Karpas-422 (cell line): ENCODE data around the gene CCDC152. TPM values are rescaled to one million over a fixed set of nuclear protein-coding genes. Genes with fewer than 3 reads are reported as not detected.

ENCODE experiments used
- DNase-seq: peaks from one replicate; pipeline ENCODE4 v3.0.0-alpha.2; 2015
- H2AFZ ChIP-seq: fragments of 200-600 bp; sonication (generic); 2 replicates; pipeline ENCODE4 v1.6.1; 2014; ENCODE audit warnings: antibody characterized with exemption, low read length, mixed read lengths
- H3K27ac ChIP-seq: fragments of 200-600 bp; sonication (generic); 2 replicates; pipeline ENCODE4 v1.5.1; 2014; ENCODE audit warnings: mild to moderate bottlenecking, low read length, moderate library complexity
- H3K27me3 ChIP-seq: fragments of 200-600 bp; sonication (generic); 2 replicates; pipeline ENCODE4 v1.6.1; 2014; ENCODE audit warnings: low read length, mixed read lengths
- H3K36me3 ChIP-seq: fragments of 200-600 bp; sonication (generic); 2 replicates; pipeline ENCODE4 v1.6.1; 2014; ENCODE audit warnings: low read length, mixed read lengths; ENCODE audit not compliant: insufficient read depth
- H3K4me1 ChIP-seq: fragments of 200-600 bp; sonication (generic); 2 replicates; pipeline ENCODE4 v1.6.1; 2014; ENCODE audit warnings: mild to moderate bottlenecking, low read length, mixed read lengths
- H3K4me2 ChIP-seq: fragments of 200-600 bp; sonication (generic); 2 replicates; pipeline ENCODE4 v1.6.1; 2014; ENCODE audit warnings: low read length, low read depth, mild to moderate bottlenecking; ENCODE audit not compliant: poor library complexity, severe bottlenecking
- H3K4me3 ChIP-seq: fragments of 200-600 bp; sonication (generic); 2 replicates; pipeline ENCODE4 v1.5.1; 2014; ENCODE audit warnings: mild to moderate bottlenecking, antibody characterized with exemption, low read length, mixed read lengths
- H3K79me2 ChIP-seq: fragments of 200-600 bp; sonication (generic); 2 replicates; pipeline ENCODE4 v1.6.1; 2014; ENCODE audit warnings: mild to moderate bottlenecking, low read length, mixed read lengths
- H3K9ac ChIP-seq: fragments of 200-600 bp; sonication (generic); 2 replicates; pipeline ENCODE4 v1.6.0; 2014; ENCODE audit warnings: low read length
- H3K9me2 ChIP-seq: fragments of 200-600 bp; sonication (generic), shearing (Covaris generic); replicated peaks from 2 replicates; pipeline ENCODE4 v1.6.0; 2014; ENCODE audit warnings: mild to moderate bottlenecking, low read length, moderate library complexity; ENCODE audit not compliant: insufficient read depth
- H3K9me3 ChIP-seq: fragments of 300-700, 200-600 bp; sonication (generic); 2 replicates; pipeline ENCODE4 v1.6.1; 2014; ENCODE audit warnings: low read length, mixed read lengths
- H4K20me1 ChIP-seq: fragments of 200-600 bp; sonication (generic); 2 replicates; pipeline ENCODE4 v1.6.1; 2014; ENCODE audit warnings: mild to moderate bottlenecking, antibody characterized with exemption, low read length, low read depth; ENCODE audit not compliant: insufficient read depth
- total RNA-seq: library from RNA; depleted of rRNA; stranded (reverse); fragments of >200 nt; shearing (Covaris generic); gene quantifications from 2 replicates; pipeline ENCODE4 v1.2.3, GENCODE V29; 2014; ENCODE audit warnings: low replicate concordance

CCDC152 gene
- total RNA-seq, 1 experiment from 2014 or later: 20.8 TPM

- Histone ChIP-seq H3K36me3 (no peaks in the 10 kb centered on the region), H4K20me1 (no peaks in the 10 kb centered on the region), H3K9me3 (no peaks in the 10 kb centered on the region), H3K27ac (no peak overlapping the region), H3K9ac (no peak overlapping the region), H3K27me3 (no peaks in the 10 kb centered on the region), H3K4me2 (no peak overlapping the region), H3K79me2 (no peaks in the 10 kb centered on the region), H2AFZ (no peak overlapping the region), H3K9me2 (no peaks in the 10 kb centered on the region), H3K4me1 (no peaks in the 10 kb centered on the region), H3K4me3 (no peak overlapping the region)
- DNase-seq: no peak
Observed at GRCh38 chr5:42804717-42805339, 48.2 kb downstream of the CCDC152 start.

- Histone ChIP-seq H3K4me1 (no peaks in the 10 kb centered on the region), H2AFZ (no peak overlapping the region), H3K9me3 (no peaks in the 10 kb centered on the region), H3K4me3 (no peak overlapping the region), H3K79me2 (no peaks in the 10 kb centered on the region), H3K27me3 (no peaks in the 10 kb centered on the region), H4K20me1 (no peaks in the 10 kb centered on the region), H3K4me2 (no peak overlapping the region), H3K36me3 (no peaks in the 10 kb centered on the region), H3K27ac (no peak overlapping the region), H3K9me2 (no peaks in the 10 kb centered on the region), H3K9ac (no peak overlapping the region)
- no peak for DNase-seq
Observed at GRCh38 chr5:42806004-42806700, 49.5 kb downstream of the CCDC152 start.

GRCh38 chr5:42806701-42807262 is 50.2 kb downstream of the CCDC152 start:
- H3K79me2 ChIP-seq: no peaks in the 10 kb centered on the region

GRCh38 chr5:42807722-42808447 is 51.3 kb downstream of the CCDC152 start:
- Histone ChIP-seq H3K36me3 (no peaks in the 10 kb centered on the region), H3K27me3 (no peaks in the 10 kb centered on the region), H3K4me1 (no peaks in the 10 kb centered on the region), H3K9me3 (no peaks in the 10 kb centered on the region), H3K79me2 (no peaks in the 10 kb centered on the region), H2AFZ (no peak overlapping the region), H4K20me1 (no peaks in the 10 kb centered on the region), H3K9ac (no peak overlapping the region), H3K9me2 (no peaks in the 10 kb centered on the region), H3K27ac (no peak overlapping the region), H3K4me2 (no peak overlapping the region), H3K4me3 (no peak overlapping the region)
- no peak for DNase-seq

More at GRCh38 chr5:42806701-42807262, 50.2 kb downstream of the CCDC152 start:
- H4K20me1 ChIP-seq: no peaks in the 10 kb centered on the region
- H3K27ac ChIP-seq: no peak overlapping the region
- H2AFZ ChIP-seq: no peak overlapping the region
- H3K4me3 ChIP-seq: no peak overlapping the region
- H3K4me2 ChIP-seq: no peak overlapping the region
- H3K4me1 ChIP-seq: no peaks in the 10 kb centered on the region
- H3K27me3 ChIP-seq: no peaks in the 10 kb centered on the region
- H3K36me3 ChIP-seq: no peaks in the 10 kb centered on the region
- H3K9me2 ChIP-seq: no peaks in the 10 kb centered on the region
- no peak for DNase-seq
- H3K9me3 ChIP-seq: no peaks in the 10 kb centered on the region
- H3K9ac ChIP-seq: no peak overlapping the region

GRCh38 chr5:42808888-42809611 is 52.4 kb downstream of the CCDC152 start:
- H3K27me3 ChIP-seq: no peaks in the 10 kb centered on the region
- no peaks in the 10 kb centered on the region for H3K9me3 ChIP-seq
- DNase-seq: no peak
- no peaks in the 10 kb centered on the region for H3K36me3 ChIP-seq
- H3K4me2 ChIP-seq: no peak overlapping the region
- no peak overlapping the region for H3K4me3 ChIP-seq
- H2AFZ ChIP-seq: no peak overlapping the region
- no peaks in the 10 kb centered on the region for H3K9me2 ChIP-seq
- no peaks in the 10 kb centered on the region for H3K4me1 ChIP-seq
- no peak overlapping the region for H3K27ac ChIP-seq
- no peaks in the 10 kb centered on the region for H3K79me2 ChIP-seq
- H3K9ac ChIP-seq: no peak overlapping the region
- no peaks in the 10 kb centered on the region for H4K20me1 ChIP-seq

GRCh38 chr5:42810834-42811590 is 54.4 kb downstream of the CCDC152 start:
- Histone ChIP-seq H3K4me3 (no peak overlapping the region), H3K9me3 (no peaks in the 10 kb centered on the region), H3K27ac (no peak overlapping the region), H3K9ac (no peak overlapping the region), H3K4me1 (no peaks in the 10 kb centered on the region), H4K20me1 (no peaks in the 10 kb centered on the region), H2AFZ (no peak overlapping the region), H3K36me3 (no peaks in the 10 kb centered on the region), H3K27me3 (no peaks in the 10 kb centered on the region), H3K9me2 (no peaks in the 10 kb centered on the region), H3K4me2 (no peak overlapping the region), H3K79me2 (no peaks in the 10 kb centered on the region)
- DNase-seq: no peak

- H3K9me2 ChIP-seq: no peaks in the 10 kb centered on the region
- no peaks in the 10 kb centered on the region for H3K36me3 ChIP-seq
- H3K79me2 ChIP-seq: no peaks in the 10 kb centered on the region
- DNase-seq: no peak
- no peak within 1 kb of the TSS for H3K9ac ChIP-seq
- no peak within 1 kb of the TSS for H3K4me2 ChIP-seq
- no peak within 1 kb of the TSS for H3K4me3 ChIP-seq
- H3K27ac ChIP-seq: no peak within 1 kb of the TSS
- H4K20me1 ChIP-seq: no peaks in the 10 kb centered on the region
- H3K27me3 ChIP-seq: no peaks in the 10 kb centered on the region
- no peaks in the 10 kb centered on the region for H3K4me1 ChIP-seq
- no peaks in the 10 kb centered on the region for H3K9me3 ChIP-seq
- H2AFZ ChIP-seq: no peak within 1 kb of the TSS
Observed at GRCh38 chr5:42811591-42812446, 55.2 kb downstream of the CCDC152 start, which contains the start of gene SELENOP. SELENOP (minus strand) TSS chr5:42811892; CDS start chr5:42808353, 3,539 bp downstream.
